Prostate gland (tissue), 2 donors: Measurements from ENCODE around the gene TRIM69. TPM values are rescaled to one million over a fixed set of nuclear protein-coding genes. Genes with fewer than 3 reads are reported as not detected.
"Not testable (repeated sequence)": the region's sequence is repeated elsewhere in the genome, so short reads cannot be mapped to it uniquely, and the experiment has no call there.

Experiments used
- DNase-seq: peaks from one replicate; pipeline ENCODE4 v3.0.0-alpha.2; 2019; ENCODE audit warnings: low spot score
- H3K27ac ChIP-seq, 2 donors: fragments of 200-600 bp; sonication (generic); 2 replicates each; pipeline ENCODE4 v1.5.1; 2017 to 2019
- H3K27me3 ChIP-seq: fragments of 200-600 bp; sonication (generic); replicated peaks from 2 replicates; pipeline ENCODE4 v1.5.1; 2019; ENCODE audit not compliant: insufficient read depth
- H3K36me3 ChIP-seq, 2 donors: fragments of 200-600 bp; sonication (generic); 1 replicate in 1 of 2; 2 replicates in 1 of 2; pipeline versions ENCODE4 v1.5.1 to v1.8.1; 2017 to 2019
- H3K4me1 ChIP-seq: fragments of 200-600 bp; sonication (generic); replicated peaks from 2 replicates; pipeline ENCODE4 v1.5.1; 2019
- H3K4me3 ChIP-seq, 2 donors: fragments of 200-600 bp; sonication (generic); 2 replicates each; pipeline ENCODE4 v1.5.1; 2017 to 2019
- H3K9me3 ChIP-seq: fragments of 200-600 bp; sonication (generic); 2 replicates; pipeline ENCODE4 v1.5.1; 2017
- CTCF ChIP-seq, 4 experiments: fragments of 200-600 bp in 2 of 4; fragments of 450-650 bp in 2 of 4; sonication (generic) in 2 of 4; IDR thresholded peaks; 1 replicate in 3 of 4; 2 replicates in 1 of 4; pipeline ENCODE4 v1.5.1; 2016 to 2019; ENCODE audit warnings: antibody characterized with exemption in 4 of 4, mild to moderate bottlenecking in 2 of 4, moderate library complexity in 2 of 4
- POLR2A ChIP-seq: fragments of 450-650 bp; IDR thresholded peaks from one replicate; pipeline ENCODE4 v1.6.1; 2016; ENCODE audit warnings: antibody characterized with exemption, mild to moderate bottlenecking
- POLR2AphosphoS5 ChIP-seq: sonication (generic); formaldehyde crosslinking; IDR thresholded peaks from one replicate; pipeline ENCODE4 v1.6.1; 2017; ENCODE audit warnings: antibody characterized with exemption
- WGBS: methylation state at CpG from one replicate; pipeline ENCODE4 v1.1.5; 2018; 5-methylcytosine and 5-hydroxymethylcytosine counted together
- intact Hi-C: fragments of 100-400 bp; cut with DNase I; formaldehyde crosslinking; loops from one replicate; pipeline ENCODE4 v1.14.2; 2022
- total RNA-seq, 2 donors: library from RNA; depleted of rRNA; stranded (reverse); fragments of >200 nt; gene quantifications; one replicate each; pipeline ENCODE4 v1.1.0, GENCODE V29; 2016

The TRIM69 gene
- total RNA-seq, 2 donors from 2014 or later = 7.6 to 12.0 TPM

GRCh38 chr15:44722011-44722410, 14.3 kb upstream of the TRIM69 start:
- Histone ChIP-seq H3K27me3 (no peaks in the 10 kb centered on the region), H3K36me3 (peaks cover 5 to 8% of the 10 kb centered on the region in 2 donors), H3K4me3 (no peak overlapping the region), H3K9me3 (no peaks in the 10 kb centered on the region), H3K27ac (no peak overlapping the region), H3K4me1 (no peaks in the 10 kb centered on the region)
- TF ChIP-seq CTCF (IDR thresholded peaks at IDR 0.05) (no peak), POLR2AphosphoS5 (no peak), POLR2A (no peak)
- no peak for DNase-seq
- intact Hi-C loops = no loop called here
- WGBS = 76% methylated on average over 2 of the region's 2 CpGs

- intact Hi-C loops = no loop called here
- H3K4me1 ChIP-seq = no peaks in the 10 kb centered on the region
- H3K36me3 ChIP-seq = no peaks in the 10 kb centered on the region
- H3K27ac ChIP-seq = peak overlapping the region; percentile 0 to 29
- 77% methylated on average over 7 of the region's 7 CpGs for WGBS
- no peaks in the 10 kb centered on the region for H3K9me3 ChIP-seq
- no peak overlapping the region for H3K4me3 ChIP-seq
- DNase-seq = no peak
- TF ChIP-seq POLR2A (no peak), CTCF (IDR thresholded peaks at IDR 0.05) (no peak), POLR2AphosphoS5 (no peak)
- no peaks in the 10 kb centered on the region for H3K27me3 ChIP-seq
Observed at GRCh38 chr15:44726136-44726535, 10.2 kb upstream of the TRIM69 start.

GRCh38 chr15:44726568-44727484, 9.5 kb upstream of the TRIM69 start:
- WGBS = 61% methylated on average over 5 of the region's 5 CpGs
- no peak overlapping the region for H3K4me3 ChIP-seq
- no peaks in the 10 kb centered on the region for H3K9me3 ChIP-seq
- H3K4me1 ChIP-seq = no peaks in the 10 kb centered on the region
- intact Hi-C loops = no loop called here
- peak overlapping the region; percentile 13 to 29 for H3K27ac ChIP-seq
- peak; percentile 33 for DNase-seq
- no peak for TF ChIP-seq CTCF (IDR thresholded peaks at IDR 0.05)
- peak; percentile 58 for TF ChIP-seq POLR2AphosphoS5
- H3K27me3 ChIP-seq = no peaks in the 10 kb centered on the region
- no peaks in the 10 kb centered on the region for H3K36me3 ChIP-seq

GRCh38 chr15:44727485-44728231, 8.7 kb upstream of the TRIM69 start:
- TF ChIP-seq CTCF (IDR thresholded peaks at IDR 0.05) (no peak), POLR2A (no peak), POLR2AphosphoS5 (no peak)
- no peaks in the 10 kb centered on the region for H3K4me1 ChIP-seq
- WGBS = 88% methylated on average over 6 of the region's 6 CpGs
- intact Hi-C loops = loop anchor here (1.0 kb wide), 1 partner anchor 16 kb away; the partner anchor contains the start of genes B2M and PATL2
- no peaks in the 10 kb centered on the region for H3K36me3 ChIP-seq
- peak overlapping the region; percentile 94 to 97 for H3K27ac ChIP-seq
- no peaks in the 10 kb centered on the region for H3K27me3 ChIP-seq
- DNase-seq = no peak
- H3K9me3 ChIP-seq = no peaks in the 10 kb centered on the region
- H3K4me3 ChIP-seq = no peak overlapping the region

GRCh38 chr15:44728232-44728575, 8.1 kb upstream of the TRIM69 start:
- not testable (repeated sequence) for H3K36me3 ChIP-seq, DNase-seq, H3K9me3 ChIP-seq, H3K27me3 ChIP-seq, H3K4me1 ChIP-seq
- WGBS = 72% methylated on average over 5 of the region's 5 CpGs
- H3K27ac ChIP-seq = peak overlapping the region; percentile 94 to 97
- intact Hi-C loops = loop anchor here (1.0 kb wide), 1 partner anchor 17 kb away; the partner anchor contains the start of genes B2M and PATL2
- H3K4me3 ChIP-seq = peak overlapping the region; percentile 47 to 51
